A549 (cell line): ENCODE measurements around the gene DPP10. TPM values are rescaled to one million over a fixed set of nuclear protein-coding genes. Genes with fewer than 3 reads are reported as not detected.

ENCODE experiments used
- ATAC-seq, 2 experiments: fragments of 200-7000 bp in 1 of 2; fragments of >200 bp in 1 of 2; cut with Nextera tagmentation in 1 of 2; cut with Tn5 transposase in 1 of 2; 3 replicates each; pipeline versions ENCODE4 v1.8.0 to v1.9.1; 2018 to 2020; ENCODE audit warnings: mild to moderate bottlenecking in 1 of 2, moderate library complexity in 1 of 2
- CTCF ChIA-PET: fragments of 300-600 bp; sonication (Branson Sonifier 250); formaldehyde crosslinking; extraction: SDS; loops from one replicate; lab custom pipeline; 2021; ENCODE audit warnings: antibody characterized with exemption, inconsistent platforms; lab: Yijun Ruan, JAX
- POLR2A ChIA-PET: fragments of 350-600 bp; formaldehyde crosslinking; extraction: SDS; loops from one replicate; lab custom pipeline; 2021; ENCODE audit warnings: antibody characterized with exemption, inconsistent platforms; lab: Yijun Ruan, JAX
- DNase-seq, 2 experiments: peaks; one replicate each; pipeline versions ENCODE4 v3.0.0 to v3.0.0-alpha.2; 2011 to 2016; ENCODE audit warnings: low read depth in 1 of 2, low spot score in 1 of 2
- FAIRE-seq: peaks from 2 replicates; lab custom pipeline; 2011; peaks lifted over from hg19 to GRCh38; lab: Jason Lieb, UNC
- H3K27ac ChIP-seq, 2 experiments: fragments of >200 bp; sonication (Bioruptor Twin); formaldehyde crosslinking; 3 replicates each; pipeline ENCODE4 v1.5.1; 2016 to 2017
- H3K4me1 ChIP-seq: fragments of >200 bp; sonication (Bioruptor Twin); formaldehyde crosslinking; 3 replicates; pipeline ENCODE4 v1.6.1; 2016
- H3K4me2 ChIP-seq: fragments of >200 bp; sonication (Bioruptor Twin); formaldehyde crosslinking; 3 replicates; pipeline ENCODE4 v1.6.1; 2016
- H3K4me3 ChIP-seq: fragments of >200 bp; sonication (Bioruptor Twin); formaldehyde crosslinking; 3 replicates; pipeline ENCODE4 v1.5.1; 2016
- H3K9me3 ChIP-seq: fragments of >200 bp; sonication (Bioruptor Twin); formaldehyde crosslinking; 3 replicates; pipeline ENCODE4 v1.6.1; 2016
- BCL3 ChIP-seq: fragments of >200 bp; sonication (Bioruptor Twin); formaldehyde crosslinking; IDR thresholded peaks from 3 replicates; pipeline ENCODE4 v1.6.1; 2016
- CBX8 ChIP-seq: fragments of 200-600 bp; sonication (generic); IDR thresholded peaks from 2 replicates; pipeline ENCODE4 v1.6.1; 2016
- CHD4 ChIP-seq: fragments of 200-600 bp; sonication (generic); IDR thresholded peaks from 2 replicates; pipeline ENCODE4 v1.6.1; 2016; ENCODE audit warnings: antibody characterized with exemption, mild to moderate bottlenecking, borderline replicate concordance
- EHMT2 ChIP-seq: fragments of 200-600 bp; sonication (generic); IDR thresholded peaks from 2 replicates; pipeline ENCODE4 v1.6.1; 2016; ENCODE audit warnings: antibody characterized with exemption, low read depth, mild to moderate bottlenecking, moderate library complexity
- ESRRA ChIP-seq: fragments of 150-350 bp; IDR thresholded peaks from 2 replicates; pipeline ENCODE4 v1.6.1; 2014; ENCODE audit warnings: mild to moderate bottlenecking, low read length, borderline replicate concordance
- FOSB ChIP-seq: fragments of 250-450 bp; sonication (Bioruptor Pico); IDR thresholded peaks from 2 replicates; pipeline ENCODE4 v1.5.0; 2020; ENCODE audit warnings: mild to moderate bottlenecking, moderate library complexity
- FOSL2 ChIP-seq, 2 experiments: fragments of 450-650 bp in 1 of 2; fragments of >200 bp in 1 of 2; sonication (Bioruptor Twin) in 1 of 2; formaldehyde crosslinking; IDR thresholded peaks; 2 replicates each; pipeline versions ENCODE4 v1.5.0 to v1.6.1; 2016 to 2020; ENCODE audit warnings: mild to moderate bottlenecking in 1 of 2, moderate library complexity in 1 of 2
- HEYL ChIP-seq: fragments of 250-450 bp; sonication (Bioruptor Pico); IDR thresholded peaks from 2 replicates; pipeline ENCODE4 v1.8.0; 2021; ENCODE audit warnings: mild to moderate bottlenecking, moderate library complexity
- MAX ChIP-seq: IDR thresholded peaks from 2 replicates; pipeline ENCODE4 v1.6.1; 2012
- NPAS2 ChIP-seq: fragments of 250-450 bp; sonication (Bioruptor Pico); IDR thresholded peaks from 2 replicates; pipeline ENCODE4 v1.8.0; 2022; ENCODE audit warnings: mild to moderate bottlenecking, moderate library complexity, borderline replicate concordance
- PHF8 ChIP-seq: fragments of 200-600 bp; sonication (generic); IDR thresholded peaks from 2 replicates; pipeline ENCODE4 v1.6.1; 2016; ENCODE audit warnings: low read depth, mild to moderate bottlenecking, antibody characterized with exemption, moderate library complexity, borderline replicate concordance
- POLR2AphosphoS2 ChIP-seq: conservative IDR thresholded peaks from 2 replicates; pipeline ENCODE4 v1.6.1; 2012; ENCODE audit warnings: low read length, improper control_type of control experiment, inconsistent platforms
- RCOR1 ChIP-seq: fragments of 150-350 bp; IDR thresholded peaks from 2 replicates; pipeline ENCODE4 v1.6.1; 2014; ENCODE audit warnings: antibody characterized with exemption, low read length, low read depth
- RFX5 ChIP-seq: fragments of 450-650 bp; IDR thresholded peaks from 2 replicates; pipeline ENCODE4 v1.7.1; 2014; ENCODE audit warnings: antibody characterized with exemption, mild to moderate bottlenecking, moderate library complexity
- SMC3 ChIP-seq: fragments of >200 bp; sonication (Bioruptor Twin); formaldehyde crosslinking; IDR thresholded peaks from 3 replicates; pipeline ENCODE4 v1.6.1; 2018; ENCODE audit warnings: inconsistent platforms
- SREBF2 ChIP-seq: fragments of 450-650 bp; IDR thresholded peaks from 2 replicates; pipeline ENCODE4 v1.6.1; 2014; ENCODE audit warnings: mild to moderate bottlenecking, moderate library complexity
- TP53 ChIP-seq: fragments of 250-450 bp; sonication (Bioruptor Pico); IDR thresholded peaks from 2 replicates; pipeline ENCODE4 v1.5.0; 2021; ENCODE audit warnings: mild to moderate bottlenecking, moderate library complexity
- WGBS: methylation state at CpG from one replicate; pipeline ENCODE4 v1.1.6; 2017; ENCODE audit errors: missing lambda C conversion rate; 5-methylcytosine and 5-hydroxymethylcytosine counted together
- polyA plus RNA-seq, 4 experiments: library from polyadenylated mRNA; depleted of rRNA in 3 of 4; stranded (reverse); fragments of >200 nt; fragmentation: RNase III in 1 of 4; extraction: RNeasy Plus Mini Kit Qiagen cat#74134 plus additional on column Dnase treatment in 1 of 4; gene quantifications; 2 replicates in 3 of 4; 3 replicates in 1 of 4; pipeline ENCODE4 v1.2.3, GENCODE V29; 2011 to 2017
- TF ChIP-seq, protein P1 (sequence below): fragments of >200 bp; sonication (Bioruptor Twin); formaldehyde crosslinking; IDR thresholded peaks from 3 replicates; pipeline ENCODE4 v1.5.1; 2016
- TF ChIP-seq, protein P2 (sequence below): IDR thresholded peaks from 2 replicates; pipeline ENCODE4 v1.6.1; 2012
- TF ChIP-seq, protein P3 (sequence below): fragments of 250-450 bp; sonication (Bioruptor Pico); IDR thresholded peaks from 2 replicates; pipeline ENCODE4 v1.5.0; 2021; ENCODE audit warnings: mild to moderate bottlenecking, moderate library complexity, borderline replicate concordance
- TF ChIP-seq, protein P4 (sequence below): fragments of 250-450 bp; sonication (Bioruptor Pico); IDR thresholded peaks from 2 replicates; pipeline ENCODE4 v1.5.0; 2020; ENCODE audit warnings: low read depth, mild to moderate bottlenecking, moderate library complexity

The DPP10 gene
- polyA plus RNA-seq, 2 of the 4 experiments (the other 2 are of a cell fraction) = not detected

GRCh38 chr2:114880046-114880445, 437.6 kb downstream of the DPP10 start (continued):
- TF ChIP-seq, protein P1, sequence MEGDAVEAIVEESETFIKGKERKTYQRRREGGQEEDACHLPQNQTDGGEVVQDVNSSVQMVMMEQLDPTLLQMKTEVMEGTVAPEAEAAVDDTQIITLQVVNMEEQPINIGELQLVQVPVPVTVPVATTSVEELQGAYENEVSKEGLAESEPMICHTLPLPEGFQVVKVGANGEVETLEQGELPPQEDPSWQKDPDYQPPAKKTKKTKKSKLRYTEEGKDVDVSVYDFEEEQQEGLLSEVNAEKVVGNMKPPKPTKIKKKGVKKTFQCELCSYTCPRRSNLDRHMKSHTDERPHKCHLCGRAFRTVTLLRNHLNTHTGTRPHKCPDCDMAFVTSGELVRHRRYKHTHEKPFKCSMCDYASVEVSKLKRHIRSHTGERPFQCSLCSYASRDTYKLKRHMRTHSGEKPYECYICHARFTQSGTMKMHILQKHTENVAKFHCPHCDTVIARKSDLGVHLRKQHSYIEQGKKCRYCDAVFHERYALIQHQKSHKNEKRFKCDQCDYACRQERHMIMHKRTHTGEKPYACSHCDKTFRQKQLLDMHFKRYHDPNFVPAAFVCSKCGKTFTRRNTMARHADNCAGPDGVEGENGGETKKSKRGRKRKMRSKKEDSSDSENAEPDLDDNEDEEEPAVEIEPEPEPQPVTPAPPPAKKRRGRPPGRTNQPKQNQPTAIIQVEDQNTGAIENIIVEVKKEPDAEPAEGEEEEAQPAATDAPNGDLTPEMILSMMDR = no peak
- TF ChIP-seq, all 56 proteins: peak for 0

DNA sequence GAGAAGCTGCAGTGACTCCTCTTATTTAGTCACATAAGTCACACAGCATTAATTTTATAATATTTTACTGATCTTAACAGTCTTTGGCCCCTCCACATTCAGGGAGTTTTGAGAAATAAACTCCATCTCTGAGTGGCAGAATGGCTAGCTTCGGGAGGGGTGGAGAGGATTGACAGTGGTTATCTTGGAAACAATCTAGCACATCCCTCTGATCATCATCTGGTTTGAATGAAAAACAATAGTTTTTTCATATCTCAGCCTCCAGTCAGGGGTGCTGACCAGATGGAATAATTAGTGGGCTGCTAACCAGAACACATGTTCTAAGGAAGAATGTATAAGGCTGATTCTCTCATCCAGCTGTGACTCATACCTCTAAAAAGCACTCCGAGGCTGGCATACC, 477.5 kb downstream of the DPP10 start:
- Histone ChIP-seq H3K27ac (no peak overlapping the region), H3K9me3 (no peaks in the 10 kb centered on the region), H3K4me3 (no peak overlapping the region), H3K4me1 (no peaks in the 10 kb centered on the region), H3K4me2 (no peak overlapping the region)
- TF ChIP-seq CHD4 (no peak), CBX8 (no peak), FOSB (CRISPR knock-in tag) (no peak), MAX (no peak), BCL3 (no peak), EHMT2 (no peak), HEYL (CRISPR knock-in tag) (no peak), RFX5 (no peak), SREBF2 (no peak), NPAS2 (CRISPR knock-in tag) (no peak), FOSL2 (IDR thresholded peaks at IDR 0.05) (no peak), FOSL2 (CRISPR knock-in tag; IDR thresholded peaks at IDR 0.05) (no peak), TP53 (no peak), SMC3 (no peak), RCOR1 (no peak), PHF8 (no peak), ESRRA (no peak), POLR2AphosphoS2 (no peak)
- TF ChIP-seq, protein P2, sequence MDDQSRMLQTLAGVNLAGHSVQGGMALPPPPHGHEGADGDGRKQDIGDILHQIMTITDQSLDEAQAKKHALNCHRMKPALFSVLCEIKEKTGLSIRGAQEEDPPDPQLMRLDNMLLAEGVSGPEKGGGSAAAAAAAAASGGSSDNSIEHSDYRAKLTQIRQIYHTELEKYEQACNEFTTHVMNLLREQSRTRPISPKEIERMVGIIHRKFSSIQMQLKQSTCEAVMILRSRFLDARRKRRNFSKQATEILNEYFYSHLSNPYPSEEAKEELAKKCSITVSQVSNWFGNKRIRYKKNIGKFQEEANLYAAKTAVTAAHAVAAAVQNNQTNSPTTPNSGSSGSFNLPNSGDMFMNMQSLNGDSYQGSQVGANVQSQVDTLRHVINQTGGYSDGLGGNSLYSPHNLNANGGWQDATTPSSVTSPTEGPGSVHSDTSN = no peak
- TF ChIP-seq, protein P3, sequence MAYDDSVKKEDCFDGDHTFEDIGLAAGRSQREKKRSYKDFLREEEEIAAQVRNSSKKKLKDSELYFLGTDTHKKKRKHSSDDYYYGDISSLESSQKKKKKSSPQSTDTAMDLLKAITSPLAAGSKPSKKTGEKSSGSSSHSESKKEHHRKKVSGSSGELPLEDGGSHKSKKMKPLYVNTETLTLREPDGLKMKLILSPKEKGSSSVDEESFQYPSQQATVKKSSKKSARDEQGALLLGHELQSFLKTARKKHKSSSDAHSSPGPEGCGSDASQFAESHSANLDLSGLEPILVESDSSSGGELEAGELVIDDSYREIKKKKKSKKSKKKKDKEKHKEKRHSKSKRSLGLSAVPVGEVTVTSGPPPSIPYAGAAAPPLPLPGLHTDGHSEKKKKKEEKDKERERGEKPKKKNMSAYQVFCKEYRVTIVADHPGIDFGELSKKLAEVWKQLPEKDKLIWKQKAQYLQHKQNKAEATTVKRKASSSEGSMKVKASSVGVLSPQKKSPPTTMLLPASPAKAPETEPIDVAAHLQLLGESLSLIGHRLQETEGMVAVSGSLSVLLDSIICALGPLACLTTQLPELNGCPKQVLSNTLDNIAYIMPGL = no peak
- TF ChIP-seq, protein P4, sequence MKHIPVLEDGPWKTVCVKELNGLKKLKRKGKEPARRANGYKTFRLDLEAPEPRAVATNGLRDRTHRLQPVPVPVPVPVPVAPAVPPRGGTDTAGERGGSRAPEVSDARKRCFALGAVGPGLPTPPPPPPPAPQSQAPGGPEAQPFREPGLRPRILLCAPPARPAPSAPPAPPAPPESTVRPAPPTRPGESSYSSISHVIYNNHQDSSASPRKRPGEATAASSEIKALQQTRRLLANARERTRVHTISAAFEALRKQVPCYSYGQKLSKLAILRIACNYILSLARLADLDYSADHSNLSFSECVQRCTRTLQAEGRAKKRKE (CRISPR knock-in tag) = no peak
- CTCF ChIA-PET = no interaction called here
- WGBS = 6% methylated on average over 2 of the region's 2 CpGs
- ATAC-seq = no peak
- no peak for FAIRE-seq
- POLR2A ChIA-PET = no interaction called here
- DNase-seq = no peak
